GM19099 (cell line): ENCODE data around the gene FRK.

ENCODE experiments used
- POLR2A ChIP-seq: IDR thresholded peaks from 3 replicates; pipeline ENCODE4 v1.6.1; 2011; ENCODE audit warnings: low read depth; ENCODE audit not compliant: insufficient read length; ENCODE audit errors: extremely low read depth

Gene FRK

GRCh38 chr6:115945812-115946211 is 114.9 kb downstream of the FRK start:
- TF ChIP-seq POLR2A = no peak

DNA sequence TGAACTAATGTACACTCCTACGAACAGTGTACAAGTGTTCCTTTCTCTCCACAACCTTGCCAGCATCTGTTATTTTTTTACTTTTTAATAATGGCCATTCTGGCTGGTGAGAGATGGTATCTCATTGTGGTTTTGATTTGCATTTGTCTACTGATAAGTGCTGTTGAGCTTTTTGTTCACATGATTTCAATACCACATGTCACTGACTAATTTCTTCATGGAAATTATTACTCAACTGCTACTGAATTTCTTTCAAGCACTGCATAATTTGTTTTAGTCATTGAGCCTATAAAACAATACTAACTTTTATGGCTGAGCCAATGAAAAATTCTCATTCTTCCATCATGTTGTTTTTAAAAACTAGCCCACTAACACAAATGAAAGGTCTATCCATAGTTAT is 115.4 kb downstream of the FRK start:
- TF ChIP-seq POLR2A = no peak

GRCh38 chr6:115935361-115935760 is 125.3 kb downstream of the FRK start:
- TF ChIP-seq POLR2A = no peak

GRCh38 chr6:115934829-115935228 is 125.9 kb downstream of the FRK start:
- TF ChIP-seq POLR2A = no peak

- TF ChIP-seq POLR2A = no peak
Observed at GRCh38 chr6:115934145-115934544, 126.5 kb downstream of the FRK start.

GRCh38 chr6:115932481-115932880 is 128.2 kb downstream of the FRK start:
- no peak for TF ChIP-seq POLR2A

GRCh38 chr6:115922971-115923370 is 137.7 kb downstream of the FRK start:
- TF ChIP-seq POLR2A = no peak

GRCh38 chr6:115914098-115914497 is 146.6 kb downstream of the FRK start:
- no peak for TF ChIP-seq POLR2A

DNA sequence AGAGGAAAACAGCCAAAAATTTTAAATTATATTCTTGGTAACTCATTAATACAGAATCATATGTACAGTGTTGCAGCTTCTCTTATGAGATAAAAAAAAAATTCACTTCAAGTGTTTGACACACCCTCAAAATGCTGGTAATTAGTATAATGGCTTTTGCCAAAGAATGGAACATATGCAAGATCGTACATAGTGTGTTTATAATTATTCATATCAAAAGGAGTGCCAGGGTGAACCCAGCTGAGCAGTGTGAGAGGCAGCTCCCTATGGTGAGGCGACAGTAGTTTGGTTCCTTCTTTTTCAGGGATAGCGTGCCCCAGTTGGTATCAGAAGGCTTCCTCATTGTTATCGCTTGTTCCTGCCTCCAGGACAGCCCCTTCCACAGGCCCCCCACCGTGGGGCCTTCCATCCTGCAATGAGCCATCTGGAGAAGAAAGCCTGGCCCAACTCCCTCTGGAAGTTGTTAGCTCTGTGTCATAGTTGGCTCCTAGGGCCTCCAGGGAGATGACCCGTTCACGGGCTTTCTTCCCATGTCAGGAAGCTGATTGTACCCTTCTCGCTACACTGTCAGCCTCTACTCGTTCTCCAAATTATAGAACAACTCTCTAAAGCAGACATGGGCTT is 150.7 kb downstream of the FRK start:
- TF ChIP-seq POLR2A = no peak

DNA sequence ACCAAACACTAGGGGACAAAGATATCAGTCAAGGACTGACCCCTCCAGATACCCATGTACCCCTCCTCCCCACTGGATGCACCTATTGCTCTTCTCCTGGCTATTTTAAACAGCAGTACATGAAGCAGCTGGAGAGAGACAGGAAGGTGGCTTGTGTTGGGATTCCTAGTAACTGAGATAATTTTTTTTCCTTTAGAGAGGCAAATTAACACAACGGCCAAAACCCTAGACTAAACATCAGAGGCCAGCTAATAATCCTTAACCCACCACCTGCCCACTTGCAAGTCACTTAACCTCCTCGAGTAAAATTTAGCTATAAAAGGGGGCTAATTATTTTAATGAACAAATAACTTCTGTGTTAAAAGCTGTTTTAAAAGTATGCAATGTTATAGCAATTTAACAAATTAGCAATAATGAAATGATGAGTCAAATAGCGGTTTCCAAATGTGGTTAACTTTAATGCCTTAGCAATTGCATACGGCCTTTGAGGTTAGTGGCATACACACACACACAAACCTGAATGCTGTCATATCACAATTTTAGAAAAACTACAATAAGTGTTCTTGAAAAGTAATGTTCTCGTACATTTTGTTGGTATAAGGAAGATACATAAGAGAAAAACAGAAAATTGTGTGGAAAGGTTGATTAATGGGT is 151.7 kb downstream of the FRK start:
- no peak for TF ChIP-seq POLR2A

- TF ChIP-seq POLR2A = no peak
Observed at GRCh38 chr6:115905471-115905870, 155.2 kb downstream of the FRK start.

- no peak for TF ChIP-seq POLR2A
Observed at GRCh38 chr6:115902436-115902835, 158.3 kb downstream of the FRK start.

GRCh38 chr6:115901896-115902295 is 158.8 kb downstream of the FRK start:
- TF ChIP-seq POLR2A = no peak

DNA sequence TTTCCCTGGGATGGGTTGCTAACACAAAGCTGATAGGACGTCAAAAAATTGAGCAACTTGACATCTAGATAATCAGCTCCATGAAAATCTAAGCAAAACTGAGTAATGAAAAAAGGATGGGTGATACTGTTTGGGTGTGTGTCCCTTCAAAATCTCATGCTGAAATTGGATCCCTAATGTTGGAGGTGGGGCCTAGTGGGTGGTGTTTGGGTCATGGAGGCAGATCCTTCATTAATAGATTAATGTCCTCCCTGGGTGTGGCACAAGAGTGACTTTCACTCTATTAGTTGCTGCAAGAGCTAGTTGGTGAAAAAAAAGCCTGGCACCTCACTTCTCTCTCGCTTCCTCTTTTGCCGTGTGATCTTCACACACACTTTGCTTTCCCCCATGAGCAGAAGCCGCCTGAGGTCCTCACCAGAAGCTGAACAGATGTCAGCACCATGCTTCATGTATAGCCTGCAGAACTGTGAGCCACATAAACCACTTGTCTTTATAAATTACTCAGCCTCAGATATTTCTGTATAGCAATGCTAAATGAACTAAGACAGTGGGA is 160.9 kb downstream of the FRK start:
- no peak for TF ChIP-seq POLR2A

- TF ChIP-seq POLR2A = no peak
Observed at GRCh38 chr6:115898246-115898645, 162.4 kb downstream of the FRK start.

- no peak for TF ChIP-seq POLR2A
Observed at GRCh38 chr6:115896538-115897129, 164.1 kb downstream of the FRK start.
